Brain microvascular endothelial cell (primary cell): Measurements from ENCODE around the gene CFAP44.

Source experiments
- DNase-seq: peaks from one replicate; pipeline ENCODE4 v3.0.0-alpha.2; 2020
- H3K27ac ChIP-seq: fragments of 250-450 bp; sonication (Bioruptor Pico); 2 replicates; pipeline ENCODE4 v1.5.1; 2020; ENCODE audit warnings: mild to moderate bottlenecking, moderate library complexity
- H3K27me3 ChIP-seq: fragments of 250-450 bp; sonication (Bioruptor Pico); replicated peaks from 2 replicates; pipeline ENCODE4 v1.5.1; 2020; ENCODE audit warnings: mild to moderate bottlenecking
- H3K36me3 ChIP-seq: fragments of 250-450 bp; sonication (Bioruptor Pico); replicated peaks from 2 replicates; pipeline ENCODE4 v1.5.1; 2020; ENCODE audit warnings: mild to moderate bottlenecking
- H3K4me3 ChIP-seq: 2 replicates; pipeline ENCODE4 v1.5.1; 2011; ENCODE audit warnings: low read depth, mild to moderate bottlenecking, control low read depth, low read length, moderate library complexity
- in situ Hi-C: cut with HindIII; loops from 2 replicates; pipeline ENCODE4 v1.10.0; 2017; ENCODE audit warnings: low sequenced_read_pairs, low pct_ligation_motif_present
- TF ChIP-seq, protein P1 (sequence below): IDR thresholded peaks from 2 replicates; pipeline ENCODE4 v1.5.1; 2011; ENCODE audit warnings: low read depth, mild to moderate bottlenecking, moderate library complexity, low read length, control low read depth, inconsistent platforms; ENCODE audit errors: missing control alignments

CFAP44 gene

DNA sequence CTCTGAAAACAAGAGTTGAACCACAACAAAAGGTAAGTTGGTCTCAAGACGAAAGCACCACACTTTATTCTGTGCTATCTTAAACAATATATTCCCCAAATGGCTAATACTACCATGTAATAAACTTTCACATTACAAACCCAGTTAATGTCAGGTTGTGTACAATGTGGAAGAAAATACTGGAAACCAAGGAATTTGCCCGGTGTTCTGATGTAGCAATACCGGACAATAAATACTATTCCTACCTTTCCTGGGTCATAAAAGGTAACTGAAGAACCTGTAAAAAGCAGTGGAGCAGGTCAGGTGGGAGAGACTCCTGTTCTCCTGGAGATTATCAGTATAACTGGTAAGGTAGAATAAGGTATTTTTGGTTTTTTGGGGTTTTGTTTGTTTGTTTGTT is 3.9 kb downstream of the CFAP44 start:
- Histone ChIP-seq H3K36me3 (no peaks in the 10 kb centered on the region), H3K27ac (no peak overlapping the region), H3K27me3 (no peaks in the 10 kb centered on the region), H3K4me3 (no peak overlapping the region)
- TF ChIP-seq, protein P1, sequence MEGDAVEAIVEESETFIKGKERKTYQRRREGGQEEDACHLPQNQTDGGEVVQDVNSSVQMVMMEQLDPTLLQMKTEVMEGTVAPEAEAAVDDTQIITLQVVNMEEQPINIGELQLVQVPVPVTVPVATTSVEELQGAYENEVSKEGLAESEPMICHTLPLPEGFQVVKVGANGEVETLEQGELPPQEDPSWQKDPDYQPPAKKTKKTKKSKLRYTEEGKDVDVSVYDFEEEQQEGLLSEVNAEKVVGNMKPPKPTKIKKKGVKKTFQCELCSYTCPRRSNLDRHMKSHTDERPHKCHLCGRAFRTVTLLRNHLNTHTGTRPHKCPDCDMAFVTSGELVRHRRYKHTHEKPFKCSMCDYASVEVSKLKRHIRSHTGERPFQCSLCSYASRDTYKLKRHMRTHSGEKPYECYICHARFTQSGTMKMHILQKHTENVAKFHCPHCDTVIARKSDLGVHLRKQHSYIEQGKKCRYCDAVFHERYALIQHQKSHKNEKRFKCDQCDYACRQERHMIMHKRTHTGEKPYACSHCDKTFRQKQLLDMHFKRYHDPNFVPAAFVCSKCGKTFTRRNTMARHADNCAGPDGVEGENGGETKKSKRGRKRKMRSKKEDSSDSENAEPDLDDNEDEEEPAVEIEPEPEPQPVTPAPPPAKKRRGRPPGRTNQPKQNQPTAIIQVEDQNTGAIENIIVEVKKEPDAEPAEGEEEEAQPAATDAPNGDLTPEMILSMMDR, result no peak
- in situ Hi-C loops, result no loop called here
- no peak for DNase-seq

DNA sequence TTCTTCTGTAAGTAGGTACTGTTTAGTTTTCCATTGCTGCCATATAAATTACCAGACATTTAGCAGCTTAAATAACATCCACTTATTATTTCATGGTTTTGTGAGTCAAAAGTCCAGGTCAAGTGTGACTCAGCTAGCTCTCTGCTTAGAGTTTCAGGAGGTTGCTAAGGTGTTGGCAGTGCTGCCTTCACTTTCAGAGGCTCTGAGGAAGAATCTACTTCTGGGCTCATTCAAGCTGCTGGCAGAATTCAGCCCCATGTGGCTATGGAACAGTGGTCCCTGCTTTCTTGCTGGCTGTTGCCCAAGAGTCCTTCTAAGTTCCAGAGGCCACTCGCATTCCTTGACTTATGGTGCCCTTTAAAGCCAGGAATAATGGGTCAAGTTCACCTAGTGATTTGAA is 4.5 kb downstream of the CFAP44 start:
- H3K4me3 ChIP-seq, result no peak overlapping the region
- in situ Hi-C loops, result no loop called here
- TF ChIP-seq, protein P1, result no peak
- H3K36me3 ChIP-seq, result no peaks in the 10 kb centered on the region
- H3K27ac ChIP-seq, result no peak overlapping the region
- no peaks in the 10 kb centered on the region for H3K27me3 ChIP-seq
- DNase-seq, result peak; percentile 69

DNA sequence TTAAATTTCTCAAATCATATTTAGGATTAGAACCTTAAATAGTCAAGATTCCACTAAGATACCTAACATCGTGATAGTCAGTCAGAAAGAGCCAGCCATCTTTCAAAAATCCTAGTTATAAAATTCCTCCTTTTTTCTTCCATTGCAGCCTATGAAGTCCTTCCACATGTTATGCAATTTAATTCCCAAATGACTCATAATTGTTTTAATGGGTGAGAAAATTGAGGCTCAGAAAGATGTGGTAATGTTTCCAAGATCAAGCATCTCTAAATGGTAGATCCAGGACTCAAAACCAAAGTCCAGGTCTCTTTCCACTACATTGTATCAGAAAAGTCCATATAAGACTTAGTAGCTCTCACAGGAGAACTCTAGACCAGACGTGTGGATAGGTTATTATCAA is 9.5 kb downstream of the CFAP44 start:
- no peaks in the 10 kb centered on the region for H3K27me3 ChIP-seq
- no peak overlapping the region for H3K4me3 ChIP-seq
- H3K27ac ChIP-seq, result no peak overlapping the region
- H3K36me3 ChIP-seq, result no peaks in the 10 kb centered on the region
- TF ChIP-seq, protein P1, result no peak
- DNase-seq, result no peak
- in situ Hi-C loops, result no loop called here

DNA sequence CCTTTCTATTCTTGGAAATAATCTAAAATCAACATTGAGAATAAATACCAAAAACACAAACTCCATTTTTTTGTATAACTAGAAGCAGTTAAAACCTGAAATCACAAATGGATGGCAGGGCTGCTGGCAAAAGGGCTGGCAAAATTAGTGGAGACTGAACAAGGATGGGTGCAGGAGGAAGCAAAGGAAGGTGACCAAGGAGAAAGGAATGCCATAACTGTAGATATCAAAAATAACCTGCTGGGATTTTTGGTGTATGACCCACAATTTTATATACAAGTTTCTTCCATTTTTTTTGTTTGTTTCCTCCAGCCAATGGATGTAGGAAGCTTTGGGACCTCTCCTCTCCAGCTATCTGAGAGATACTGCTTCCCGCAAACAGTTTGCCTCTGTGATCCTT is 12.7 kb downstream of the CFAP44 start:
- in situ Hi-C loops, result no loop called here
- Histone ChIP-seq H3K36me3 (peaks cover 9% of the 10 kb centered on the region), H3K27ac (no peak overlapping the region), H3K27me3 (no peaks in the 10 kb centered on the region), H3K4me3 (no peak overlapping the region)
- DNase-seq, result no peak
- TF ChIP-seq, protein P1, result no peak

DNA sequence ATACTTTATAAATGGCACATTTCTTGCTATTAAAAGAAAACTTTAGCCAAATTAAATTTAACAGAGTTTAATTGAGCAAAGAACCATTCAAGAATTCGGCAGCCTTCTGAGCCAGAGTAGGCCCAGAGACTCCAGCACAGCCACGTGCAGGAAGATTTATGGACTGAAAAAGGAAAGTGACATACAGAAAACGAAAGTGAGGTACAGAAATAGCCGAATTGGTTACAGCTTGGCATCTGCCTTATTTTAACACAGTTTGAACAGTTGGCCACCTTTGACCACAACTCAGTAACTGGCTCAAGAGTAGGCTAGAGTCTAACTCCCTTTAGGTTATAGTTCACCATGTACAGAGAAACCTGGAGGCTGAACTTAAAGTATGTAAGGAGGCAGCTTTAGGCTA is 17.6 kb downstream of the CFAP44 start:
- in situ Hi-C loops, result no loop called here
- Histone ChIP-seq H3K36me3 (peaks cover 9% of the 10 kb centered on the region), H3K4me3 (no peak overlapping the region), H3K27me3 (no peaks in the 10 kb centered on the region), H3K27ac (no peak overlapping the region)
- DNase-seq, result no peak
- TF ChIP-seq, protein P1, result no peak

DNA sequence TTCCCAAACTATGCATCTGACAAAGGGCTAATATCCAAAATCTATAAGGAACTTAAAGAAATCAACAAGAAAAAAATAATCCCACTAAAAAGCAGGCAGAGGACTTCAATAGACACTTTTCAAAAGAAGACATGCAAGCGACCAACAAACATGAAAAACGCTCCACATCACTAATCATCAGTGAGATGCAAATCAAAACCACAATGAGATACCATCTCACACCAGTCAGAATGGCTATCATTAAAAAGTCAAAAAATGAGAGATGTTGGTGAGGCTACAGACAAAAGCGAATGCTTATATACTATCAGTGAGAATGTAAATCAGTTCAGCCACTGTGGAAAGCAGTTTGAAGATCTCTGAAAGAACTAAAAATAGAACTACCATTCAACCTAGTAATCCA is 20.2 kb downstream of the CFAP44 start:
- Histone ChIP-seq H3K27me3 (no peaks in the 10 kb centered on the region), H3K27ac (no peak overlapping the region), H3K4me3 (no peak overlapping the region), H3K36me3 (peaks cover 6% of the 10 kb centered on the region)
- in situ Hi-C loops, result no loop called here
- DNase-seq, result no peak
- TF ChIP-seq, protein P1, result no peak
